Caco-2 (cell line): ENCODE data around the gene CD52. TPM values are rescaled to one million over a fixed set of nuclear protein-coding genes. Genes with fewer than 3 reads are reported as not detected.

Experiments used
- BruUV-seq: library from RNA; stranded (reverse); fragments of 400-500 nt; replicated peaks from 2 replicates; lab custom pipeline; 2021; lab: Mats Ljungman, UMichigan
- CTCF ChIA-PET: fragments of 300-600 bp; sonication (Branson Sonifier 250); formaldehyde crosslinking; loops from one replicate; lab custom pipeline; 2022; ENCODE audit warnings: antibody characterized with exemption; lab: Charles Lee
- POLR2A ChIA-PET: fragments of 300-600 bp; sonication (Branson Sonifier 250); formaldehyde crosslinking; loops from one replicate; lab custom pipeline; 2022; ENCODE audit warnings: antibody characterized with exemption; lab: Charles Lee
- DNase-seq, 2 experiments: peaks; one replicate each; pipeline versions ENCODE4 v3.0.0 to v3.0.0-alpha.2; 2020 to 2022
- H3K27me3 ChIP-seq: replicated peaks from 2 replicates; pipeline ENCODE4 v1.6.0; 2011; ENCODE audit warnings: low read length; ENCODE audit not compliant: control insufficient read depth, insufficient read depth
- H3K36me3 ChIP-seq: 2 replicates; pipeline ENCODE4 v1.5.1; 2011; ENCODE audit warnings: low read length; ENCODE audit not compliant: control insufficient read depth, insufficient read depth
- H3K4me1 ChIP-seq: fragments of 250-450 bp; sonication (Bioruptor Pico); 2 replicates; pipeline ENCODE4 v1.5.1; 2020; ENCODE audit warnings: mild to moderate bottlenecking
- H3K4me3 ChIP-seq: 2 replicates; pipeline ENCODE4 v1.5.1; 2011; ENCODE audit warnings: low read depth, mild to moderate bottlenecking, control low read depth, low read length
- H3K9me3 ChIP-seq: fragments of 250-450 bp; sonication (Bioruptor Pico); 2 replicates; pipeline ENCODE4 v1.5.1; 2020; ENCODE audit warnings: mild to moderate bottlenecking, moderate library complexity
- H3K27ac Mint-ChIP-seq: one replicate; pipeline ENCODE4 v1.8.0; 2022; ENCODE audit warnings: mixed read lengths; ENCODE audit not compliant: unreplicated experiment
- H3K27me3 Mint-ChIP-seq: one replicate; pipeline ENCODE4 v1.8.0; 2022; ENCODE audit warnings: mixed read lengths; ENCODE audit not compliant: insufficient read depth, unreplicated experiment
- H3K36me3 Mint-ChIP-seq: one replicate; pipeline ENCODE4 v1.8.0; 2022; ENCODE audit warnings: mild to moderate bottlenecking, mixed read lengths; ENCODE audit not compliant: insufficient read depth, unreplicated experiment
- H3K4me1 Mint-ChIP-seq: one replicate; pipeline ENCODE4 v1.8.0; 2022; ENCODE audit warnings: low read depth, mixed read lengths; ENCODE audit not compliant: unreplicated experiment
- H3K4me3 Mint-ChIP-seq: one replicate; pipeline ENCODE4 v1.8.0; 2022; ENCODE audit warnings: mild to moderate bottlenecking, moderate library complexity, mixed read lengths; ENCODE audit not compliant: unreplicated experiment
- H3K9me3 Mint-ChIP-seq: one replicate; pipeline ENCODE4 v1.8.0; 2022; ENCODE audit warnings: mixed read lengths; ENCODE audit not compliant: unreplicated experiment
- intact Hi-C: fragments of 100-400 bp; cut with micrococcal nuclease; formaldehyde crosslinking; loops from one replicate; pipeline ENCODE4 v1.10.0; 2022; ENCODE audit not compliant: unreplicated experiment
- total RNA-seq: library from RNA; stranded (reverse); gene quantifications from 2 replicates; pipeline ENCODE4 v1.2.3, GENCODE V29; 2022
- TF ChIP-seq, protein P1 (sequence below), 2 experiments: fragments of 200-600 bp in 1 of 2; IDR thresholded peaks; 1 replicate in 1 of 2; 2 replicates in 1 of 2; pipeline versions ENCODE4 v1.5.1 to v1.8.0; 2011 to 2022; ENCODE audit warnings: antibody characterized with exemption in 1 of 2, control low read depth in 1 of 2, inconsistent platforms in 1 of 2, low read depth in 1 of 2, low read length in 1 of 2, mild to moderate bottlenecking in 1 of 2, moderate library complexity in 1 of 2; ENCODE audit not compliant: insufficient read depth in 1 of 2, severe bottlenecking in 1 of 2, unreplicated experiment in 1 of 2

CD52 gene
- total RNA-seq, 1 experiment from 2014 or later, result not detected

- no peaks in the 10 kb centered on the region for H3K4me1 ChIP-seq
- no peaks in the 10 kb centered on the region for H3K9me3 ChIP-seq
- Mint-ChIP-seq H3K4me3 (no peak overlapping the region), H3K36me3 (peaks cover 71% of the 10 kb centered on the region), H3K9me3 (no peaks in the 10 kb centered on the region), H3K4me1 (no peaks in the 10 kb centered on the region), H3K27me3 (no peaks in the 10 kb centered on the region), H3K27ac (no peak overlapping the region)
- DNase-seq, result no peak
- no peaks in the 10 kb centered on the region for H3K27me3 ChIP-seq
- TF ChIP-seq, protein P1, sequence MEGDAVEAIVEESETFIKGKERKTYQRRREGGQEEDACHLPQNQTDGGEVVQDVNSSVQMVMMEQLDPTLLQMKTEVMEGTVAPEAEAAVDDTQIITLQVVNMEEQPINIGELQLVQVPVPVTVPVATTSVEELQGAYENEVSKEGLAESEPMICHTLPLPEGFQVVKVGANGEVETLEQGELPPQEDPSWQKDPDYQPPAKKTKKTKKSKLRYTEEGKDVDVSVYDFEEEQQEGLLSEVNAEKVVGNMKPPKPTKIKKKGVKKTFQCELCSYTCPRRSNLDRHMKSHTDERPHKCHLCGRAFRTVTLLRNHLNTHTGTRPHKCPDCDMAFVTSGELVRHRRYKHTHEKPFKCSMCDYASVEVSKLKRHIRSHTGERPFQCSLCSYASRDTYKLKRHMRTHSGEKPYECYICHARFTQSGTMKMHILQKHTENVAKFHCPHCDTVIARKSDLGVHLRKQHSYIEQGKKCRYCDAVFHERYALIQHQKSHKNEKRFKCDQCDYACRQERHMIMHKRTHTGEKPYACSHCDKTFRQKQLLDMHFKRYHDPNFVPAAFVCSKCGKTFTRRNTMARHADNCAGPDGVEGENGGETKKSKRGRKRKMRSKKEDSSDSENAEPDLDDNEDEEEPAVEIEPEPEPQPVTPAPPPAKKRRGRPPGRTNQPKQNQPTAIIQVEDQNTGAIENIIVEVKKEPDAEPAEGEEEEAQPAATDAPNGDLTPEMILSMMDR (IDR thresholded peaks at IDR 0.05; ENCODE audit: insufficient read depth in 1 of 2, low read depth in 1 of 2, low read length in 1 of 2, severe bottlenecking in 1 of 2, unreplicated experiment in 1 of 2), result no peak
- POLR2A ChIA-PET, result interaction anchor here (0.6 kb wide), 1 partner anchor 32 kb away, joined by 3 read pairs; no protein-coding TSS in a partner anchor
- no peak overlapping the region for H3K4me3 ChIP-seq
- CTCF ChIA-PET, result no interaction called here
- intact Hi-C loops, result no loop called here
- peaks cover 4% of the 10 kb centered on the region; the same call in 1 of the 2 replicates for H3K36me3 ChIP-seq
- no TSS peak for BruUV-seq
These were observed 18.2 kb downstream of the CD52 start for GRCh38 chr1:26335774-26336476.

DNA sequence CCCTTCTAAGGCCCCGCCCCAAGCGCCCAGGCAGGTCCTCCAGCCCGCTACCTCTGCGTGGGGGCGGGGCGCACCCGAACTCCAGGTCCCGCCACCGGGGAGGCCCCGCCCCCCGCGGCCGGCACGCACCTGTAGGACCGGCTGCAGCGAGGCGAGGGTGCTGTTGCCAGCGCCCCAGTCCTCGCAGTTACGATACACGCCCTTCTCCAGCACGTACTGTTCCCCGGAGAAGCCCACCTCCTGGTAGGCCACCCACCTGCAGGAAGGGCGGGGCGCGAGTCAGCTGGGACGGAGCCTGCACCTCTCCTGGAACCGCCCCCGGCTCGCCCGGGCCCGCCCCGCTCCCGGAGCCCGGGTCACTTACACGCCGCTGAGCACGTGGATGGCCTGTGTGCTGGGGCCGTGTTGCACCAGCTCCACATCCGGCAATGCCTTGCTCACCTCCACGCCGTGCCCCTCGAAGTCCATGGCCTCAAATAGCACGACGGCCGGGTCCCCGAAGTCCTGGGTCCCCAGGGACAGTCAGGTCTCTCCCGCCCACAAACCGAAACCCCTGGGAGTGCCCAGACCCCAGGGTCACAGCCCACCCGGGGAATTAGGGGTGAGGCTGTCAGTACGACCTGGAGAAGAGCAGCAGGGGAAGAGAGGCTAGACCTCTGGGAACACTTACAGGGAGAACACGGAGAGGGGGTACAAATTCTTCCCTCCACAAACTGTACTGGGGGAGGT lies 18.9 kb downstream of the CD52 start:
- DNase-seq, result peak in 1 of 2 experiments; percentile 19
- Histone ChIP-seq H3K9me3 (no peaks in the 10 kb centered on the region), H3K4me3 (no peak overlapping the region), H3K4me1 (no peaks in the 10 kb centered on the region), H3K36me3 (peaks cover 4% of the 10 kb centered on the region; the same call in 1 of the 2 replicates), H3K27me3 (no peaks in the 10 kb centered on the region)
- Mint-ChIP-seq H3K27ac (no peak overlapping the region), H3K9me3 (no peaks in the 10 kb centered on the region), H3K4me3 (no peak overlapping the region), H3K36me3 (peaks cover 70% of the 10 kb centered on the region), H3K27me3 (no peaks in the 10 kb centered on the region), H3K4me1 (no peaks in the 10 kb centered on the region)
- TF ChIP-seq, protein P1 (IDR thresholded peaks at IDR 0.05; ENCODE audit: insufficient read depth in 1 of 2, low read depth in 1 of 2, low read length in 1 of 2, severe bottlenecking in 1 of 2, unreplicated experiment in 1 of 2), result no peak
- CTCF ChIA-PET, result no interaction called here
- POLR2A ChIA-PET, result no interaction called here
- intact Hi-C loops, result no loop called here
- BruUV-seq, result no TSS peak

GRCh38 chr1:26337206-26337535 lies 19.4 kb downstream of the CD52 start:
- Histone ChIP-seq H3K4me3 (no peak overlapping the region), H3K9me3 (no peaks in the 10 kb centered on the region), H3K4me1 (no peaks in the 10 kb centered on the region), H3K27me3 (no peaks in the 10 kb centered on the region), H3K36me3 (peaks cover 4% of the 10 kb centered on the region; the same call in 1 of the 2 replicates)
- no peak for DNase-seq
- no peaks in the 10 kb centered on the region for H3K4me1 Mint-ChIP-seq
- no TSS peak for BruUV-seq
- no peaks in the 10 kb centered on the region for H3K27me3 Mint-ChIP-seq
- H3K9me3 Mint-ChIP-seq, result no peaks in the 10 kb centered on the region
- ChIA-PET POLR2A (no interaction called here), CTCF (no interaction called here)
- no peak overlapping the region for H3K4me3 Mint-ChIP-seq
- TF ChIP-seq, protein P1 (IDR thresholded peaks at IDR 0.05; ENCODE audit: insufficient read depth in 1 of 2, low read depth in 1 of 2, low read length in 1 of 2, severe bottlenecking in 1 of 2, unreplicated experiment in 1 of 2), result no peak
- peaks cover 72% of the 10 kb centered on the region for H3K36me3 Mint-ChIP-seq
- intact Hi-C loops, result no loop called here
- no peak overlapping the region for H3K27ac Mint-ChIP-seq
